Activated naive CD8-positive, alpha-beta T cell treated with anti-CD3 and anti-CD28 coated beads, Interleukin-2, amount 10 ng/mL, durations not matched to agents 7 days and 5 days (primary cell): Measurements from ENCODE around the gene ULK4. TPM values are rescaled to one million over a fixed set of nuclear protein-coding genes. Genes with fewer than 3 reads are reported as not detected.

Experiments used
- ATAC-seq: fragments of 150-1000 bp; cut with Tn5 transposase; one replicate; pipeline ENCODE4 v1.10.0; 2021; ENCODE audit warnings: low read depth, moderate library complexity
- POLR2A ChIA-PET: fragments of 350-600 bp; sonication (Branson Sonifier 250); formaldehyde crosslinking; loops from one replicate; lab custom pipeline; 2021; ENCODE audit warnings: antibody characterized with exemption; lab: Charles Lee
- DNase-seq: peaks from one replicate; pipeline ENCODE4 v3.0.0; 2021
- H3K27ac Mint-ChIP-seq: one replicate; pipeline ENCODE4 v1.8.0; 2022; ENCODE audit warnings: mild to moderate bottlenecking, mixed read lengths
- H3K27me3 Mint-ChIP-seq: one replicate; pipeline ENCODE4 v1.8.0; 2022; ENCODE audit warnings: mild to moderate bottlenecking, moderate library complexity, mixed read lengths
- H3K36me3 Mint-ChIP-seq: one replicate; pipeline ENCODE4 v1.8.0; 2021; ENCODE audit warnings: mild to moderate bottlenecking, mixed read lengths
- H3K4me1 Mint-ChIP-seq: one replicate; pipeline ENCODE4 v1.8.0; 2021; ENCODE audit warnings: mixed read lengths
- H3K4me3 Mint-ChIP-seq: one replicate; pipeline ENCODE4 v1.8.0; 2022; ENCODE audit warnings: mild to moderate bottlenecking, moderate library complexity, mixed read lengths
- H3K9me3 Mint-ChIP-seq: one replicate; pipeline ENCODE4 v1.8.0; 2021; ENCODE audit warnings: mixed read lengths
- total RNA-seq, 2 experiments: library from RNA; stranded (reverse); gene quantifications; one replicate each; pipeline ENCODE4 v1.2.3, GENCODE V29; 2021

ULK4 gene
- total RNA-seq, 2 experiments from 2014 or later: 18.6 to 19.0 TPM

DNA sequence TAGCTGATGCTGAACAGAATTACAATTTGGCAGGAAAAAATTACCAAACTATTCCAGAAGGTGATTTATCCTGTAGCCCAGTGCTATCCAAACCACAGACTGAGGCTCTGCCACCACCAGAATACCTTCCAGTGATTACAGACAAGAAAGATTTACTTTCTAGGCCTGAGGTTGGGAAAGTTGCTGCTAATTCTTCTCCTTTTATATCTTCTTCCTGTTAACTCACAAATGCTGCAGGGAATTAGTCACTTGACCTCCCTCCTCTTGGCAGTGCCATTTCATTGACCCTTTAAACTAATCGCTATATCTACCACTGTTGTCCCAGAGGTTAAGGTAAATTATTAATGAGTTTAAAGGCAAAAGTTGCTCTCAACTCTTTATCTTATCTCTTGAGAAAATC lies 644.2 kb downstream of the ULK4 start:
- Mint-ChIP-seq H3K4me3 (no peak overlapping the region), H3K36me3 (no peaks in the 10 kb centered on the region), H3K27ac (no peak overlapping the region), H3K4me1 (no peaks in the 10 kb centered on the region), H3K9me3 (no peaks in the 10 kb centered on the region), H3K27me3 (no peaks in the 10 kb centered on the region)
- DNase-seq: no peak
- POLR2A ChIA-PET: no interaction called here
- no peak for ATAC-seq

GRCh38 chr3:41317298-41317697 lies 644.6 kb downstream of the ULK4 start:
- no peak overlapping the region for H3K27ac Mint-ChIP-seq
- DNase-seq: no peak
- no peak overlapping the region for H3K4me3 Mint-ChIP-seq
- H3K27me3 Mint-ChIP-seq: no peaks in the 10 kb centered on the region
- H3K36me3 Mint-ChIP-seq: no peaks in the 10 kb centered on the region
- no peaks in the 10 kb centered on the region for H3K9me3 Mint-ChIP-seq
- ATAC-seq: no peak
- H3K4me1 Mint-ChIP-seq: no peaks in the 10 kb centered on the region
- POLR2A ChIA-PET: no interaction called here

DNA sequence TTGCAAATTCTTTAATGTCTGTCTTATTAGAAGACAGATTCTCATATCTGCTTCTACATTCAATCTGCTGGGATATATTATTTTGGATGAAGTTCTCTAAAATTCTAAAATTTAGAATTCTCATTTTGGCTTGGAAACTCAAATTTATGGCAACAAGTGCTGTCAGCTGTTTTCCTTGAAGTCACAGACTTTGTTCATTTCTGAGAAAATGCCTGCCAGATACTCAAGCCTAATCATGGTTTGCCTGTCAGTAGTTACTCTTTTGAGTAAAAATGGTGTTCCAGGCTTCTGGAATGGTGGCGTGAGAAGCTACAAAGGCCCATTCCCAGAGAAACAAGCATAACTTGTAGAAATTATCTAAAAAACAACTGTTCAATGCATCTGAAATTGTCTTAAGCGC lies 646.8 kb downstream of the ULK4 start:
- H3K4me1 Mint-ChIP-seq: no peaks in the 10 kb centered on the region
- no peak for ATAC-seq
- no peaks in the 10 kb centered on the region for H3K9me3 Mint-ChIP-seq
- POLR2A ChIA-PET: no interaction called here
- no peak for DNase-seq
- no peaks in the 10 kb centered on the region for H3K36me3 Mint-ChIP-seq
- H3K27ac Mint-ChIP-seq: no peak overlapping the region
- no peak overlapping the region for H3K4me3 Mint-ChIP-seq
- H3K27me3 Mint-ChIP-seq: no peaks in the 10 kb centered on the region

DNA sequence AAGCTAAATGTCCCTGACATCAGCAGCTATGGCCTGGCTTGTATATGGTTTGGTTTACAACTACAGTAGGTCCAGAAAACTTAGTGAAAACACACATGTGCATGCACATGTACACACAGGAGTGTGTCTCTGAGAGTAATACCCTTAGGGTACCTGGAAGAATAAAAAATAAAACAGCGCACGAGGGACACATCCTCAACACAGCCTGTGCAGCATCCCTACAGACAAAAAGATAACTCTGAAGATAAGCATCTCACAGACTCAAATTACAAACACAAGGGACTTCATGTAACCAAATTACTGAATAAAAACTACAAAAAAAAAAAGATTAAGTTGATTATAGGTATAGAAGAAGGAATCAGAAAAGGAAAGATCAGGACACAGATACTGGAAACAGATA lies 653.8 kb downstream of the ULK4 start:
- Mint-ChIP-seq H3K27me3 (no peaks in the 10 kb centered on the region), H3K4me3 (no peak overlapping the region), H3K4me1 (no peaks in the 10 kb centered on the region), H3K9me3 (no peaks in the 10 kb centered on the region), H3K27ac (no peak overlapping the region), H3K36me3 (no peaks in the 10 kb centered on the region)
- DNase-seq (no peak), ATAC-seq (no peak)
- POLR2A ChIA-PET: no interaction called here

GRCh38 chr3:41307065-41307464 lies 654.8 kb downstream of the ULK4 start:
- Mint-ChIP-seq H3K4me1 (no peaks in the 10 kb centered on the region), H3K9me3 (no peaks in the 10 kb centered on the region), H3K27ac (no peak overlapping the region), H3K27me3 (no peaks in the 10 kb centered on the region), H3K36me3 (no peaks in the 10 kb centered on the region), H3K4me3 (no peak overlapping the region)
- no peak for DNase-seq
- no peak for ATAC-seq
- POLR2A ChIA-PET: no interaction called here

DNA sequence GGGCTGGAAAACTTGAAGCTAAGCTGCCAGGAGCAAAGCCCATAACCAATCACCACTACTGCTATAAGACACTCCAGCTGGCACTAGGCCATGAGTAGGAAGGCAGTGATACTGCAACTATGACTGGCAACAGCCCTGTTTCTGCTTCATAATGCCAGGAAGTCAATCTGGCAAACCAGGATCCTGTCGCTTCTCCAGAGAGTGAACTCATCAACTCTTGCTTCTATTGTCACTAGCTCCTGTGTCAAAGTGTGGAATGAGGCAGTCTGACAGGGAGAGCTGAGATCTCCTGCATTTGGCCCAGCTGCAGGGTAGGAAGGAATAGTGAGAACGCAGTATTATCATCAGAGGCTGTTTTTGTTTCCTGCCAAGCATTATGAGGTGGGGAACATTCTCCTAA lies 657.3 kb downstream of the ULK4 start:
- no peaks in the 10 kb centered on the region for H3K9me3 Mint-ChIP-seq
- H3K4me1 Mint-ChIP-seq: no peaks in the 10 kb centered on the region
- POLR2A ChIA-PET: no interaction called here
- H3K27me3 Mint-ChIP-seq: no peaks in the 10 kb centered on the region
- no peak overlapping the region for H3K4me3 Mint-ChIP-seq
- H3K27ac Mint-ChIP-seq: no peak overlapping the region
- ATAC-seq: no peak
- no peaks in the 10 kb centered on the region for H3K36me3 Mint-ChIP-seq
- DNase-seq: no peak

- H3K4me1 Mint-ChIP-seq: no peaks in the 10 kb centered on the region
- H3K36me3 Mint-ChIP-seq: no peaks in the 10 kb centered on the region
- ATAC-seq (no peak), DNase-seq (no peak)
- no peaks in the 10 kb centered on the region for H3K27me3 Mint-ChIP-seq
- POLR2A ChIA-PET: no interaction called here
- H3K27ac Mint-ChIP-seq: no peak overlapping the region
- no peak overlapping the region for H3K4me3 Mint-ChIP-seq
- no peaks in the 10 kb centered on the region for H3K9me3 Mint-ChIP-seq
Observed at GRCh38 chr3:41302295-41302694, 659.6 kb downstream of the ULK4 start.

DNA sequence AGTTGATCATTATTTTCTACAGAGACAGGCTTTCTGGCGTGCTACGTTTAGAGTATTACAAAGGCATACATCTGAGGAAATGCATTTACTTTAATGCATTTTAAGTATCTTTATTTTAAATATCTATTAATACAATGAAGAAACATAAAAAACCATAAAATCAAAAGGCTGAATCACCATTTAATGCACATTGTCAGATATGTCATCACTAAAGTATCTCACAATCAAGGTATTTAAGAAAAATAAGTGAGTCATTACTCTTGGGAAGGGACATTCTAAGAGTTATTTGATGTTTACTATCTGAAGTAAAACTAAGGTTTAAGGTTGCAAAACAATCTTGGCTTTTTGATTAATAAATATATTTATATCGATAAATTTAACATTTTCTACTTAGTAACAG lies 660.4 kb downstream of the ULK4 start:
- ATAC-seq (no peak), DNase-seq (no peak)
- Mint-ChIP-seq H3K27me3 (no peaks in the 10 kb centered on the region), H3K9me3 (no peaks in the 10 kb centered on the region), H3K4me3 (no peak overlapping the region), H3K27ac (no peak overlapping the region), H3K4me1 (no peaks in the 10 kb centered on the region), H3K36me3 (no peaks in the 10 kb centered on the region)
- POLR2A ChIA-PET: no interaction called here

DNA sequence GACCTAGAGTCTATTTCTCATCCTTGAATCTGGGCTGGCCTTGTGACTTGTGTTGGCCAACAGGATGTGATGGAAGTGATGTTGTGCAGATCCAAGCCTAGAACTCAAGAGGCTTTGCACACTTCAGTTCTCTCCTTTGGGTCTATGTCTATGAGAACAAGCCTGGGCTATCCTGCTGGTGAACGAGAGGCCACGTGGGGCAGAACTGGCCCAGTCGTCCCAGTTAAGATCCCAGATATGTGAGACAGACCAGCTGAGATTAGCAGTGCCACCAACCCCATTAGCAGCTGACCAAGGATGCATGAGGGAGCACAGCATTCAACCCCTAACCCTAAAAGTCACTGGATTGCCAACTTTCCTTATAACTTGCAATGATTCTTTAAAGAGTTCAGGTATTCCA lies 662.9 kb downstream of the ULK4 start:
- Mint-ChIP-seq H3K9me3 (no peaks in the 10 kb centered on the region), H3K4me3 (no peak overlapping the region), H3K27me3 (no peaks in the 10 kb centered on the region), H3K27ac (no peak overlapping the region), H3K4me1 (no peaks in the 10 kb centered on the region), H3K36me3 (no peaks in the 10 kb centered on the region)
- POLR2A ChIA-PET: no interaction called here
- DNase-seq: no peak
- no peak for ATAC-seq

- Mint-ChIP-seq H3K9me3 (no peaks in the 10 kb centered on the region), H3K27me3 (no peaks in the 10 kb centered on the region), H3K4me3 (no peak overlapping the region), H3K4me1 (no peaks in the 10 kb centered on the region), H3K36me3 (no peaks in the 10 kb centered on the region), H3K27ac (no peak overlapping the region)
- ATAC-seq (no peak), DNase-seq (no peak)
- POLR2A ChIA-PET: no interaction called here
Observed at GRCh38 chr3:41297750-41298149, 664.2 kb downstream of the ULK4 start.

DNA sequence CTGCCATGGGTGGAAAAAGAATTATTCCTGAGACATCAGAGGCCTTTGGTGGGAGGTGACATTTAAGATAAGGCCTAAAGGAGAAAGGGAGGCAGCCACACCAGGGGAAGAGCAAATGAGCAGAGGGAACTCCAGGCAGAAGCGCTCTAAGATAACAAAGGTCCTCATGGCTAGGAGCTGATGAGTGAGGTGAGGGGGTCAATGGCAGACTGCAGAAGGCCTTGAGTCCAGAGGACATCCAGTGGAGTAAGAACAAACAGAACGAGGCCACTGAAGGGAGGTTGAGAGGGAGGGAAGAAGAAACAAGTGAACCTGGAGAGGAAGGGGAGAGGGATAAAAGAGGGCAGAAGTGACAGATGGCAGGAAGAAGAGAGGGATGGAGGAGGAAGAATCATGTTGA lies 665.3 kb downstream of the ULK4 start:
- DNase-seq: no peak
- Mint-ChIP-seq H3K27me3 (no peaks in the 10 kb centered on the region), H3K9me3 (no peaks in the 10 kb centered on the region), H3K4me3 (no peak overlapping the region), H3K4me1 (no peaks in the 10 kb centered on the region), H3K36me3 (no peaks in the 10 kb centered on the region), H3K27ac (no peak overlapping the region)
- POLR2A ChIA-PET: no interaction called here
- no peak for ATAC-seq

DNA sequence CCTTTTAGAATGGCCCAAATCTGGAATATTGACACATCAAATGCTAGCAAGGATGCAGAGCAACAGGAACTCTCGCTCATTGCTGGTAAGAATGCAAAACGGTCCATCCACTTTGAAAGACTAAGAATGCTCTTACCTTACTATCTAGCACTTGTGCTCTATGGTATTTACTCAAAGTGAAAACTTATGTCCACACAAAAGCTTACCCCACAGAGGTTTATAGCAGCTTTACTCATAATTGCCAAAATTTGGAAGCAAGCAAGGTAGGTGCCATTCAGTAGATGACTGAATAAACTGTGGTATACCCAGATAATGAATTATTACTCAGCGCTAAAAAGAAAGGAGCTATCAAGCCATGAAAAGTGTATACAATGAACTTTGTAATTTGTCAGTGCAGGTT lies 666.2 kb downstream of the ULK4 start:
- H3K27me3 Mint-ChIP-seq: no peaks in the 10 kb centered on the region
- ATAC-seq (no peak), DNase-seq (no peak)
- no peak overlapping the region for H3K4me3 Mint-ChIP-seq
- no peaks in the 10 kb centered on the region for H3K9me3 Mint-ChIP-seq
- POLR2A ChIA-PET: no interaction called here
- H3K36me3 Mint-ChIP-seq: no peaks in the 10 kb centered on the region
- H3K27ac Mint-ChIP-seq: no peak overlapping the region
- no peaks in the 10 kb centered on the region for H3K4me1 Mint-ChIP-seq

DNA sequence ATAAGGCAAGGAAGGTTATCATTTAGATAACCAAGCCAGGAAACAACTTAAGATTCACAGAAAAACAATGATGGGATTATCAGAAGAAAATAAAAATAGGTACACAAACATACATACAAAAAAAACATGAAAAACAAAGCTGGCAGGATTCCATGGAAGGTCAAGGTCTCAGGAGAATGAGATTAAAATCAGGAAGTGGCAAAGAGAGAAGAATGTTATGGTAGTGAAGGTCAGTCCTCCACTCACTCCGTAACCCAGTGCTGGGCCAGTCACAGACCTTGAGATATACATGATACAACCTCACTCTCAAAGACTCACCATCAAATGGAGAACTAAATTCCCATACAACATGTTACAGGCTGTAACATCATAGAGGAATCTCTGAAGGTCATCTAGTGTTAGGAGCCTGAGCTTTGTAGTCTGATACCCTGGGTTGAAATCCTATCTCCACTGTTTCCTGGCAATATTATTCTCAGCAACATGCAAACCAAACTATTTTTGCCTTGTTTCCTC lies 668.7 kb downstream of the ULK4 start:
- H3K4me1 Mint-ChIP-seq: no peaks in the 10 kb centered on the region
- DNase-seq (no peak), ATAC-seq (no peak)
- no peak overlapping the region for H3K4me3 Mint-ChIP-seq
- POLR2A ChIA-PET: no interaction called here
- H3K27ac Mint-ChIP-seq: no peak overlapping the region
- no peaks in the 10 kb centered on the region for H3K27me3 Mint-ChIP-seq
- no peaks in the 10 kb centered on the region for H3K36me3 Mint-ChIP-seq
- H3K9me3 Mint-ChIP-seq: no peaks in the 10 kb centered on the region

DNA sequence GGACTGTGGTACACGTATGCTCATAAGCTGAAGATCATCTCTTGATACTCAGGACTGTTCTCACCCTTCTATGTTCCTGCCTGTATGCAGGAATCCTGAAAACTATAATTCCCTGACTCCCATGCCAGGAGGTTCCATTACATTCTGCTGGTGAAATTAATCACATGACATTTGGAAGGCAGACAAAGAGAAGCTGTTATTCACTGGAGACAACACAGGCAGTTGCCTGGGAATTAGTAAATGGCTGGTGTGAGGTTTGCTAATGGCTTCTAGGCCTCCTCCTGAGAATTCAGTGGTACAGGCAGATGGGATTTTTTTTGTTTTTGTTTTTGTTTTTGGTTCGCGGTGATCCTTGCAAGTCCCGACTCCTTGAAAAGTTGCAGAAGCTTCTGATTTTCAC lies 671.2 kb downstream of the ULK4 start:
- ATAC-seq (no peak), DNase-seq (no peak)
- Mint-ChIP-seq H3K9me3 (no peaks in the 10 kb centered on the region), H3K4me3 (no peak overlapping the region), H3K36me3 (peaks cover 2% of the 10 kb centered on the region), H3K27me3 (no peaks in the 10 kb centered on the region), H3K4me1 (peaks cover 1% of the 10 kb centered on the region), H3K27ac (no peak overlapping the region)
- POLR2A ChIA-PET: no interaction called here

DNA sequence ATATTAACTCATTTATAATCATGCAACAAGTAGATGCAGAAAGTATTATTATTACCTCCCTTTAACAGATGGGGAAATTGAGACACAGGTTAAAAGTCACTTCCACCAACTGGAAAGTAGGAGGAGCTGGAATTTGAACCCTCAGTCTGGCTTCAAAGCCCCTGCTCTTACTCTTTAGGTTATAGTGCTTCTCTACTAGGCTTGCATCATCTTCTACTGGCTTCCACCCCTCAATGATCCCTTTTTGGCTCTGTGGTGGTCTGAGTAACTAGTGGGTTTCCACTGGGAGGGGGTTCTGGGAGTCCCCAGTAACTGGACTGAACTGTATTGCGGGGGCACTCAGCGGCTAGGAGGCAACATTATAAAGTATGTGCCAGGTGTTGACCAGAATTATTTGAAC lies 671.6 kb downstream of the ULK4 start:
- no peak for DNase-seq
- Mint-ChIP-seq H3K27ac (no peak overlapping the region), H3K4me1 (peaks cover 1% of the 10 kb centered on the region), H3K4me3 (no peak overlapping the region), H3K27me3 (no peaks in the 10 kb centered on the region), H3K36me3 (peaks cover 2% of the 10 kb centered on the region), H3K9me3 (no peaks in the 10 kb centered on the region)
- POLR2A ChIA-PET: no interaction called here
- ATAC-seq: no peak
